Measurements from ENCODE around the gene UBE2S.

UBE2S gene

DNA sequence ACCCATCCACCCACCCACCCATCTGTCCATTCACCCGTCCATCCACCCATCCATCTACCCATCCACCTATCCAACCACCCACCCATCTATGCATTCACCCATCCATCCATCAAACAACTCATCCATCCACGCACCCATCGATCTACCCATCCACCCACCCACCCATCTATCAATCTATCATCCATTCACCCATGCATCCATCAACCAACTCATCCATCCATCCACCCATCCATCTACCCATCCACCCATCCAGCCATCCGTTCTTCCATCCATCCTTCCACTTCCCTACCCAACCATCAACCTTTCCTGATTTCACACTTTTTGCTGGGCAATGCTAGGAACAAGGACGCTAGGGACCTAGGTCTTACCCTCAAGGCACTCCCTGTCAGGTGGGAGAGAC lies 25.6 kb downstream of the UBE2S start:
- no peak for DNase-seq

DNA sequence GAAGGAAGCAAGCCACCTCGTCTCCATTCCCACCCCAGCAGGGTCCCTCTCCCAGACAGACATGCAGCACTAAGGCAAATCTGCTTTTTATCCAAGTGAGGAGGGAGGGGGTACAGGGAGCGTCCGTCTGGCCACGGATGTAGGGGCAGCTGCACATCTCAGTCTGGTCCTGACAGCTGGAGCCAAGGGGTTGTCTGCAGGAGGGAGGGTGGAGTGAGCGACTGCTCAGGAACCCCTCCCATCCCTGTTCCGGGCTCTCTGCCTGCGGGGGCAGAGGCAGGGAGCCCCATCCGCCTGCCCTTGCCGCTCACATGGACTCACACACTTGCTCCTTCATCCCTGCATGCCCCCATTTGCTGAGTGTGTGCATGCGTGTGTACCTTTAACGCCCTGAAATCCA lies 28.4 kb downstream of the UBE2S start:
- DNase-seq: no peak

DNA sequence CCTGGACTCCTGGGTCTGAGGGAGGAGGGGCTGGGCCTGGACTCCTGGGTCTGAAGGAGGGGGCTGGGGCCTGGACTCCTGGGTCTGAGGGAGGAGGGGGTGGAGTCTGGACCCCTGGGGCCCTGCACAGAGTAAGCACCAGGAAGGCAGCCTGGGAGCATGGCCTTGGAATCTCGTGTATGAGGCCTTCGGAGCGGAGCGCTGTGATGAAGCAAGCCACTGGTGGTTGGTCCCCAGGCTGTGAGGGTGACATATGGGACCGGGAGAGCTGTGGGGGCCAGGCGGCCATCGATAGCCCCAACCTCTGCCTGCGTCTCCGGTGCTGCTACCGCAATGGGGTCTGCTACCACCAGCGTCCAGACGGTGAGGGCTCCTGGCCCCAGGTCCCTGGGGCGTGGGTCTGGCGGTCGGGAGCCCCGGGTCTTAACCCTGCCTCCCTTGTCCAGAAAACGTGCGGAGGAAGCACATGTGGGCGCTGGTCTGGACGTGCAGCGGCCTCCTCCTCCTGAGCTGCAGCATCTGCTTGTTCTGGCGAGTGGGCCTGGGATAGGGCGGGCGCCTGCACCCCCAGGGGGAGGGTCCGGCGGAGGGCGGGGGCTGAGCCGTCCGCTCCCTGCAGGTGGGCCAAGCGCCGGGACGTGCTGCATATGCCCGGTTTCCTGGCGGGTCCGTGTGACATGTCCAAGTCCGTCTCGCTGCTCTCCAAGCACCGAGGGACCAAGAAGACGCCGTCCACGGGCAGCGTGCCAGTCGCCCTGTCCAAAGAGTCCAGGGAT lies 30.0 kb downstream of the UBE2S start:
- DNase-seq: no peak

DNA sequence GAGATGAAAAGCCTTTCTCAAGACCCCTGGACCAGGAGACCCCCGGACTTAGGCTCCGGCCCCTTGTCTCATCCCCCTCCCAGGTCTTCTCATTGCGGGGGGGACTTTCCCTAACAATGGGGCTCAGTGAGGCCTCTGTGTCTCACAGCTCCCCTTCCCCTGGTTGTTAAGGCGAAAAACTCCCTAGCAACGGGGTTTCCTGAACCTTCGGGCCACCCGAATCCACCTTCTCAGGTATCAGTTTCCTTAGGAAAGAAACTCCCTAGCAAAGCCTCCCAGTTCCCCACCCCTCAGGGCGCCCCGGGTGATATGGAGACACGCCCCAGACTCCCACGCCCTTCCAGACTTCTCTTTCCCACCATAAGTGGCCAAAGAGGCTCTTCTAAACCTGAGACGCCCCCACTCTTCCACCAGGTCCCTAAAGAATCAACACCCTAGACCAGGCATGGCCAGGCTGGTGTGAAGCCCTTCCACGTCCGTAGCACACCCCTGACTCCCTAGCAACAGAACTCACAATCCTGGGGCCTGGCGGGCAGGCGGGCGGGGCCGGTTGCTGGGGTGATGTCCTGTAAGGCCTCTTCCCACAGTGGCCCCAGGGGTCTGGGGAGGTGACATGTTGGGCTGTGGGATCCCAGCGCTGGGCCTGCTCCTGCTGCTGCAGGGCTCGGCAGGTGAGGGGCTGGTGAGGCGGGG lies 31.2 kb downstream of the UBE2S start, which contains the start of gene TMEM190:
Gene TMEM190 (plus strand): TSS at position 586 of the 693 bp plus-strand sequence. CDS start 28 bp downstream, at position 614.
- DNase-seq: no peak

DNA sequence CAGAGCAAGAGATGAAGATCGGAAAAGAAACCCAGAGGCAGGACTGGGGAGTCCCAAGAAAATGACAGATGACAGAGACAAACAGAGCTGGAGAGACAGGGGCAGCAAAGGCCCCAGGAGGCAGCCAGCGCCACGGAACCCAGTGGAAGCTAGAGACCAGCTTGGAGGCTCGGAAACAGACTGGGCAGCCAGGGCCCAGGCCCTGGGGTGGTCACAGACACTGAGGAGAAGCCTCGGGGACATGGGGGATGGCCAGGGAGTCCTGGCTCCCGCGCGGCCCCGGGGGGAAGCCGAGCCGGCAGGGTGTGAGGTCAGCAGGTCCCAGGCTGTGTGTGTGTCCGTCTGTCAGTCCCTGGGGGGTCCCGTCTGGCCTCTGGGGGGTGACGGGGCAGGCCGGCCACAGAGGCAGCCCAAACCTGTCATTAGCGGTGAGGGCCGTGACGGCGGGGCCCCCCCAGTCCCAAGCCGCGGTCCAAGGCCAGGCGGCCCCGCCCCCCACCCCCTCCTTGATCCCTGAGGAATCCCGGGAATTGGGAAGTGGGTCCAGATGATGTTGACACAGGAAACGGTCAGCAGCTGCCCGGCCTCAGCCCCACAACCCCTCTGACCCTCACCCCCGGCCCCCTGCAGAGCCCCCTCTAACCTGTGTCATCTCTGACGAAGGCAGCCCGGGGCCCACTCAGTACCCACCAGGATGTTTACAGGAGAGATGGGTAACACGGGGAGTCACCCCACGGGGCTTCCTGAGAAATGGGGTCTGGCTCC lies 33.4 kb downstream of the UBE2S start:
- DNase-seq: no peak

DNA sequence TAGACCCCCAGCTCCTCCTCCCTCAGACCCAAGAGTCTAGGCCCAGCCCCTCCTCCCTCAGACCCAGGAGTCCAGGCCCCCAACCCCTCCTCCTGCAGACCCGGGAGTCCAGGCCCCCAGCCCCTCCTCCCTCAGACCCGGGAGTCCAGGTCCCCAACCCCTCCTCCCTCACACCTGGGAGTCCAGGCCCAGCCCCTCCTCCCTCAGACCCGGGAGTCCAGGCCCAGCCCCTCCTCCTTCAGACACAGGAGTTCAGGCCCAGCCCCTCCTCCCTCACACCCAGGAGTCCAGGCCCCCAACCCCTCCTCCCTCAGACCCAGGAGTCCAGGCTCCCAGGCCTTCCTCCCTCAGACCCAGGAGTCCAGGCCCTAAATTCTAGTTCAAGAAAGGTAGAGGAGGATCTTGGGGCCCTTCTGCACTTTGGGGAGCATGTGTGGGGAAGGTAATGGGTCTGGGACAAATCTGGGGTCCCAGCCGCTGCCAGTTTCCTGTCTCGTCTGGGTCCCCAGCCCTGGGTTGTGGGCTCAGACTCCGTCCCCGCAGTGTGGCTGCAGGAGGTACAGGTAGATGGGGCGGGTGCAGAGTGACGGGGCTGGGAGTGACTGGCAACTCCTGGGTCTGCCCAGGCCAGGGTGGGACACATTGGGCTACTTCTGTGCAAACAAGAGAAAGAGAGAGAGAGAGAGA lies 34.1 kb downstream of the UBE2S start:
- DNase-seq: no peak

DNA sequence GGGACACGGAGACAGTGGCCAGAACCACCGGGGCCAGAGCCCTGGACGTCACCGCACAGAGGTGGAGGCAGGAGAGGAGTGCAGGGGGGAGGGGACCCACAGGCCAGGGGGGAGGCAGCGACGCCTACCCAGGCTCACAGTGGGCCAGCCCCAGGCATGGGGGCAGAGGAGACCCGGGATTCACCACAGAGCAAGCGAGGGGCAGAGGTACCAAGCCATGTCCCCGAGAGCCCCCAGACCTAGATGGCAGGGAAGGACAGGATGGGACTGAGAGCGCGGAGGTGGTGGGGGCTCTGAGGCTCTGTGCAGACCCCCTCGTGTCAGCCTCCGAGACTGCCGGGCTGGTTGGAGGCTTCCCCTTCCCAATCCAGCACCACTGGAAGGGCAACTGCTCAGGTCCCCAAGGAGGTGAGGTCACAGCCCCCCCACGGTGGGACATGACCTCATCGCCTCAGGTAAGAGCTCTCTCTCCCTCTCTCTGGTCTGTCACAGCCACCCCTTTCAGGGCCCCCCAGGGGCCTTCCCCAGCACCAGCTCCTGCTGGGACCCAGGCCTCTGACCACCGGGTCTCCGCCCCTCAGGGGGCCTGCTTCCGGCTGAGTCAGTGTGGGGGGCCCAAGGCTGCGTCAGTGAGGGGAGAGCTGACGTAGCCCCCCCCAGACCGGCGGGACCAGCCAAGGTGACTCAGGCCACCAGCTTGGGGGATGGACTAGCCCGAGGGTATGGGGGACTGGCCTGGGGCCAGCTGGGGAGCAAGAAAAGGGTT lies 35.1 kb downstream of the UBE2S start:
- DNase-seq: no peak

DNA sequence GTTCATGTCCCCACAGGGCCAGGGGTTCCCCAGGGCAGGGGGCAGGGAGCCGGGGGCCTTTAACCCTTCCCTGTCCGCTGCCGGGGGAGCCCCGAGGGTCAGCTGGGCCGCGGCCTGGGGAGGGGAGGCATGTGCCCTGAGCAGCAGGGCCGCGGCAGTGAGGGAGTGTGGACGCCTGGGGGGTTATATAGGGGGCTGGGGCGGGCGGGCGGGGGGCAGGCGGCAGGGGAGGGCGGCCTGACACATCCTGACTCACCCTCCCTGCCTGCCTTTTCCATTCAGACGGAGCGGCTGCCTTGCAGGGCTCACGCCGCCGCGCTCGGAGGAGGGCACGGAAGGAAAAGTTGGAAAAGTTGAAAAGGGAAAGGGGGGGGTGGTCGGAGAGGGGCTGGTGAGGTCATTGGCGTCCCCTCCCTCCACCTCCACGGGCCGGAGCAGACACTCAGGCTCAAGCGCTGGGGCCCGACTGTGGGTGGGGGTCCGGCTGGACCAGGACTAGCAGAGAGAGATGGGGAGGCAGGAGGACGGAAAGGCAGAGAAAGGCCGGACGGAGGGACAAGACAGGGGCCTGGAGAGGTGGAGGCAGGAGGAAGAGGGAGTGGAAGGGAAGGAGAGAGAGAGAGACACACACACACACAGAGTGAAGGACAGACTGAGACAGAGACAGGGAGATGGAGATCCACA lies 37.1 kb downstream of the UBE2S start, which contains the start of gene IL11:
Gene IL11 (minus strand): TSS at position 159 of the 684 bp plus-strand sequence. CDS start 153 bp downstream, at position 6.
- DNase-seq: no peak

DNA sequence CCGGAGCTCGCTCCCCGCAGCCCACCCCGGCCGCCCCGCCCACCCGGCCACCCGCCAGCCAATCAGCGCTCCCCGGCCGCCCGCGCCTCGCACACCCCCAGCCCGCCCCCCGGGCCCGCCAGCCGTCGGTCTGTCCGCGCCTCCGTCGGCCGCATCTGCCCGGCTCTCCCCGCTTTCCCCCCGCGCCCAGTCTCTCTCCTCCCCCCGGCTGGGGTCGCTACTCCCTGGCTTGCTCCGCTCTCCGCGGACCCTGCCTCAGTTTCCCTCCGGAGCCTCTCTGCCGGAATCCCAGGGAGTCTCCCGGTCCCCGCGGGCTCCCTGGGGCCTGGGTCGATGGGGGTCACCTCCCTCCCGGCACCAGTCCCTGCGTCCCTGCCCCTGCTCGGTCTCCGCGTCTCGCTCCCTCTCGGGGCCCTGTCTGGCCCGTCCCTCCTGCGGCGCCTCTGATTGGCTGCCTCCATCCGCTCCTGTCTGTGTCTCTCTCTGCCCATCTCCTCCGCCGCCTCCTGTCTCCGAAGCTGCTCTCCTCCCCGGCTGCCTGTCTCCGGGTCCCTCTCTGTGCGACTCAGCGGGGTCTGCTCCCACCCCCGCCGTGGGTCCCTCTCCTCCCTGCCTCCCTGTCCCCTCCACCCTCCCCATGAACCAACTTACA lies 37.8 kb downstream of the UBE2S start:
- peak; percentile 67 for DNase-seq

DNA sequence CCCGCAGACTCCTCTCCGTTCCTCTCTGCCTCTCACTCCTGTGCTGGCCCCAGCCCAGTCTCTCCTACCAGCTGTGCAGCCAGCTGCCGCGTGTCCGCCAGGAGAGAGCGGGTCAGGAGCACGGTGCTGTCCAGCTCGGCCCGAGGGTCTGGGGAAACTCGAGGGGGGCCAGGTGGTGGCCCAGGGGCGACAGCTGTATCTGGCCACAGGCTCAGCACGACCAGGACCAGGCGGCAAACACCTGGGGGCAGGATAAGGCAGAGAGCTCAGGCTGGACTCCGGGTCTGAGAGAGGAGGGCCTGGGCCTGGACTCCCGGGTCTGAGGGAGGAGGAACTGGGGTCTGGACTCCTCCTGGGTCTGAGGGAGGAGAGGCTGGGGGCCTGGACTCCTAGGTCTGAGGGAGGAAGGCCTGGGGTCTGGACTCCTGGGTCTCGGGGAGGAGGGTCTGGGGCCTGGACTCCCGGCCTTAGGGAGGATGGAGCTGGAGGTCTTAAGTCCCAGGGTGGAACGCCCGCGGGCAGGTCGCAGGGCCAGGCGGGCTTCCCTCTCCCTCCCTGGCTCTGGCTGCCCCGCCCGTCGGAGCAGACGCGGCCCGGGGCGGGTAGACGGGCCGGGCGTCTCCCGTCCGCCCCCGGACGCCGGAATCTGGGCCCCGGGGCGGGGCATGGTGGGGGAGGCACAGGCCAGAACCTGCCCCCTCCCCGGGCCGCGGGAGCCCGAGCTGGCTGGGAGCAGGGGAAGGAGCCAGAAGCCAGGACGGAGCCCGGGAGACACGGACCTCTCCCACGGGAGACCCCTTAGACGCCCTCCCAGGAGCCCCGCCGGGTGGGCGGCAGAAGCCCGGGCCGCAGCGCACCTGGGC lies 38.7 kb downstream of the UBE2S start:
- peak; percentile 29 for DNase-seq

DNA sequence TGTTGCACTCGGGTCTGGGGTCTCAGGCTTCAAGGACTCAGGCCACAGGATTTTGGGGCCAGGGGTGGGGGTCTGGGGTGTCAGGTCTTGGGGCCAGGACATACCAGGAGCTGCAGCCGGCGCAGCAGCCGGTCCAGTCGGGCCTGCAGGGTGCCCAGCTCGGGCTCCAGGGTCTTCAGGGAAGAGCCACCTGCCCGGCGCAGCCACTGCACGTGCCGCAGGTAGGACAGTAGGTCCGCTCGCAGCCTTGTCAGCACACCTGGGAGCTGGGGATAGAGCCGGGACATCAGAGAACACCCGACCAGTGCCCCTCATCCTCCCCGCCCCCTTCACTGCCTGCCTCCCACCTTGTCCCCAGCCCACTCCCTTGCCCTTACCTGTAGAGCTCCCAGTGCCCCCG lies 39.5 kb downstream of the UBE2S start:
- DNase-seq: no peak

DNA sequence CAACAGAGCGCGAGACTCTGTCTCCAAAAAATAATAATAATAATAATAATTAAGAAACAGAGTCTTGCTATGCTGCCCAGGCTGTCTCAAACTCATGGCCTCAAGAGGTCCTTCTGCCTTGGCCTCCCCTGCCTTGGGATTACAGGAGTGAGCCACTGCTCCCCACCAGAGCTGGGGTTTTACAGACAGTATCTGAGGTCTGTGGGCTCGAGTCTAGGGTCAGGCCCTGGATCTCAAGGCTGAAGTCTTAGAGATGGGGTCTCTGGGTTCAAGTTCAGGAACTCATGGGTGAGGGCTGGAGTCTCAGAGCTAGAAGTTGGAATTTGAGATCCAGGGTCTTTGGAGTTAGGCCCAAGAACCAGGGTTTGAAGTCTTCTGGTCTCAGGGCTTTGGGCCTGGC lies 40.8 kb downstream of the UBE2S start:
- no peak for DNase-seq

DNA sequence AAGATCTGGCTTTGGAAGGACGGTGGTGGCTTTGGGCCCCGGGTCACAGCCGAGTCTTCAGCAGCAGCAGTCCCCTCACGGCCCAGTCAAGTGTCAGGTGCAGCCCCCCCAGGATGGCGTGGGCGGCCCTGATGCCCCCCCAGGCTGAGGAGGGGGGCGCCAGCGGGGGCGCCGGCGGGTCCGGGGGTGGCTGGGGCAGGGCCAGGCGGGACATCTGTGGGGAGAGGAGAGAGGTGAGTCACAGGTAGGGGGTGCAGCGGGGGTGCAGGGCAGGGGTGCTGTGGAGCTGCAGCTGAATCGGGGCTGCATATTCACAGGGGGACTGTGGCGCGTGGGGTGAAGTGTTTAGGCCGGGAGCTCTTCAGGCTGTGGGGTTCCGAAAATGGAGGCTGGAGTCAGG lies 41.6 kb downstream of the UBE2S start:
- DNase-seq: no peak

DNA sequence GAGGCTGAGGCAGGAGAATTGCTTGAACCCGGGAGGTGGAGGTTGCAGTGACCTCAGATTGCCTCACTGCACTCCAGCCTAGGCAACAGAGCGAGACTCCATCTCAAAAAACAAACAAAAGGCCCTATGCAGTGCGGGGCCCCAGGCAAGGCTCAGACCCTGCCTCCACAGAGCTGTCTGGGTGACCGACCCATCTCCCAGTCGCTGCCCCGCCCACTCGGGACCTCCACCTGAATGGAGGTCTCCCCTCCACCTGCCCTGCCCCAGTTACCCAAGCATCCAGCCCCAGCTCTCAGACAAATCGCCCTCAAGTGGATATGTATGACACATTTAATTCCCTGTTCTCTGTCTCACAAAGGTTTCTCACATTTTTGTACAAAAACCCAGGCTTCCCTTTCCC lies 42.3 kb downstream of the UBE2S start:
- no peak for DNase-seq

DNA sequence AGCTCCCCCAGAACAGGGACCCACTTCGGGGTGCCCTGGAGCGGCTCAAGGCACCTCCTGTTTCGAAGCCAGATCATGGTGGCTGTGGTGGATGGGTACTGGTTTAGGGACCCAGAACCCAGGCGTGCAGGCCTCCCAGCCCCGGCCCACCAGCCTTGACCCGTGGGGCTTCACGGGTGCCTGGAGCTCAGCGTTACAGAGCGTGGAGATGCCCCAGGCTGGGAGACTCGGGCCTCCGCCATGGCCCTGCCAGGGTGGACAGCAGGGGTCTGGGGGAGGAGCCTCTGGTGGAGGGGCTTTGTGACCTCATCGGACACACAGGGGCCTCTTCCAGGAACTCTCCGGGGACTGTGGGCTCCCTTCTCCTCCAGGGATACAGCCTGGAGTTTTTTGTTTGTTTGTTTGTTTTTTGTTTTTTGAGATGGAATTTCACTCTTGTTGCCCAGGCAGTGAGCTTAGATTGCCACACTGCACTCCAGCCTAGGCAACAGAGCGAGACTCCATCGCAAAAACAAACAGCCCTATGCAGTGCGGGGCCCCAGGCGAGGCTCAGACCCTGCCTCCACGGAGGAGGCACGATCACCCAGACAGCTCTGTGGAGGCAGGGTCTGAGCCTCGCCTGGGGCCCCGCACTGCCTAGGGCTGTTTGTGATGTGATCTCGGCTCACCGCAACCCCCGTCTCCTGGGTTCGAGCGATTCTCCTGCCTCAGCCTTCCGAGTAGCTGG lies 44.4 kb downstream of the UBE2S start, which contains the start of gene GARIN5B:
Gene GARIN5B (minus strand): TSS at position 271 of the 727 bp plus-strand sequence. CDS start 194 bp downstream, at position 77.
- DNase-seq: no peak

DNA sequence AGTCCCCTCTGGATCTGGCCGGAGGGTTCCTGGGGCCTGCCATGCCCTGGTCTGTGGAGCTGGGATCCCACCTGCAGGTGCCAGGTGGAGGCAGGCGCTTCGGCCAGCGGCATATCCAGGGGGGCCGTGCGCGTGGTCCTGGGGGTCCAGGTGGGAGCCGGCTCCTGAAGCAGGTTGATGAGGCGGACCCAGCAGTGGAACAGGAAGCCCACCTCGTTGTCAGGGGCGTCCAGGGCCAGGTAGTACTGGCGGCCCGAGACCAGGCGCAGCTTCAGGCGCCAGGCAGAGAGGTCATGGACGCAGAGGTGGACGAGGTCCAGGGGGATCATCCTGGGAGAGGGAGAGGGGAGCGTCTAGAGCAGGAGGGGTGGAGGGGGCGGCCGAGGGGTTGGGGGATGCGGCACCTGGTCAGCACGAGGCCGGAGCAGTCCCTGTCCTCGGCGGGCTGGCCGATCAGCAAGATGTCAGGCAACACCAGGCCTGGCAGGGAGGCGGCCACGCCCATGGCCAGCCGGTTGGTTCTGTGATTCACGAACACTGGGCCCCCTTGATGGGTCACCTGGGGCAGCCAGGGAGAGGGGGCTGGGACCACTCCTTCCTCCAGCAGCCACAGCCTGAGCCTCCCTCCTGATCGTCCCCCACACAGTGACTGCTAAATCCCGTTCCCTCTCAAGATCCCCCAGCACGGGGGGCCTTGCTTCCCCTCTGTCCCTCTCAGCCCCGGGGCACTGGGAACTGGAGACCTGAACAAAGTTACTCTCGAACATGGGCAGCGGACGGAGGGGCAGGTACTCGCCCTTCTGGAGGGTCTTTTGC lies 45.2 kb downstream of the UBE2S start:
- DNase-seq: no peak

DNA sequence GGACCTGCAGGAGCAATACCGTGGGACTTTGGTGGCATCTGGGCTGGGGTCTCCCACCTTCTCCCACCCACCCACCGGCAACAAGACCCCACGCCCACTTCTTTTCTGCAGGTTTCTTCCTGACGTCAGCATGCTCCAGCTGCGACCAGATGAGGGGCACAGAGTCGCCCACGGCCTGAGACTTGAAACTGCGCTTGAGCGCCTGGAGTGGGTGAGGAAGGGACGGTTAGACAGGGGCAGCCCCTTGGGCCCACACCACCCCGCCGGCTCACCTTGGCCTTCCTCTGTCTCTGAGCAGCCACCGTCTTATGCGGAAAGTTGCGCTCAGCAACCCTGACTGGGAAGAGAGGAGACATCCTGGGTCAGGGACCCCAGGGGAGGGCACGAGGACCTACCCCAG lies 46.7 kb downstream of the UBE2S start:
- DNase-seq: no peak

Measured in NCI-H2171 treated with DMSO at 0.1 percent for 48 hours (cell line).